ENCODE measurements around the gene WDR87.

DNA sequence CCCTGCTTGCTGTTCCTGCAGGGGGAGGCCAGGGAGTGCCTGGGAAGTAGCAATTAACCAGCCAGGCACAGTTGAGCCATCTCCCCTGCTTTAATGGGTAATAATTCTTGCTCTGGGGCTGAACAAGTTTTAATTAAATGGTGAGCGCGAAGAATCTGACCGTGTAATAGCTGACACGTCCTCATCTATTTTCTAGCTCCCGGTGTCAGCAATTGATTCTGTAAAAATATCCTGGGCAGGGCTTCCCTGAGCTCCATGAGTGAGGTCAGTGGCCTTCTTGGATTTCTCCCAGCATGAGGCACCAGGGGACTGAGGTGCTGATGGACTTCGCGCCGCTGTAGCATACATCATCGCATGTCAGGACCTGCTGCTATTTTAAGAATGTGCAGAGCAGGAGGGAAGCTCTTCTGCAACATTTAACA lies 27.6 kb upstream of the WDR87 start:
- no peak for TF ChIP-seq EZH2 (IDR thresholded peaks at IDR 0.05)
- TF ChIP-seq, protein P1, sequence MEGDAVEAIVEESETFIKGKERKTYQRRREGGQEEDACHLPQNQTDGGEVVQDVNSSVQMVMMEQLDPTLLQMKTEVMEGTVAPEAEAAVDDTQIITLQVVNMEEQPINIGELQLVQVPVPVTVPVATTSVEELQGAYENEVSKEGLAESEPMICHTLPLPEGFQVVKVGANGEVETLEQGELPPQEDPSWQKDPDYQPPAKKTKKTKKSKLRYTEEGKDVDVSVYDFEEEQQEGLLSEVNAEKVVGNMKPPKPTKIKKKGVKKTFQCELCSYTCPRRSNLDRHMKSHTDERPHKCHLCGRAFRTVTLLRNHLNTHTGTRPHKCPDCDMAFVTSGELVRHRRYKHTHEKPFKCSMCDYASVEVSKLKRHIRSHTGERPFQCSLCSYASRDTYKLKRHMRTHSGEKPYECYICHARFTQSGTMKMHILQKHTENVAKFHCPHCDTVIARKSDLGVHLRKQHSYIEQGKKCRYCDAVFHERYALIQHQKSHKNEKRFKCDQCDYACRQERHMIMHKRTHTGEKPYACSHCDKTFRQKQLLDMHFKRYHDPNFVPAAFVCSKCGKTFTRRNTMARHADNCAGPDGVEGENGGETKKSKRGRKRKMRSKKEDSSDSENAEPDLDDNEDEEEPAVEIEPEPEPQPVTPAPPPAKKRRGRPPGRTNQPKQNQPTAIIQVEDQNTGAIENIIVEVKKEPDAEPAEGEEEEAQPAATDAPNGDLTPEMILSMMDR (IDR thresholded peaks at IDR 0.05) = no peak

Measured in neural progenitor cell (in vitro differentiated cells).